ENCODE data around the gene NRXN3.

DNA sequence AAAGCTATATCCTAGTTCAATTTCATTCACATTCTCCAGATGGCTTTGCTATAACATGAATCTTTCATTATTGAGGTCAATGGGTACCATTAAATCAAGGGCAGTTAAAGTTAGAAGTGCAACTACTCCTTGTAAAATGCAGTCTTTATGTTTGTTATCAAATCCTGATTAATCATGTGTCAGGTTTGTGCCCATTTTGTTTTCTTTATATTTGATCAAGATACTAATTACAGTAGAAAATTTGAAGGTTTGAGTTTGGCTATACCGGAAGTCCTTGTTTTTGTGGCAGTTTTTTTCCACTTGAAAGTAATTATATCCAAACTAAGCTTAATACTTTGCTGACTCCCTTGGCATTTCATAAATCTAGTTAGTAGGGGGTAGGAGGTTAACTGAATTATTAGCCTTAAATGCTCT is 1528.1 kb downstream of the NRXN3 start:
- TF ChIP-seq POLR2A (IDR thresholded peaks at IDR 0.05; ENCODE audit: low read depth, low read length) (no peak), FOS (IDR thresholded peaks at IDR 0.05; ENCODE audit: low read depth, low read length) (no peak), MAFK (IDR thresholded peaks at IDR 0.05; ENCODE audit: low read depth, low read length) (no peak)
- TF ChIP-seq, protein P1, sequence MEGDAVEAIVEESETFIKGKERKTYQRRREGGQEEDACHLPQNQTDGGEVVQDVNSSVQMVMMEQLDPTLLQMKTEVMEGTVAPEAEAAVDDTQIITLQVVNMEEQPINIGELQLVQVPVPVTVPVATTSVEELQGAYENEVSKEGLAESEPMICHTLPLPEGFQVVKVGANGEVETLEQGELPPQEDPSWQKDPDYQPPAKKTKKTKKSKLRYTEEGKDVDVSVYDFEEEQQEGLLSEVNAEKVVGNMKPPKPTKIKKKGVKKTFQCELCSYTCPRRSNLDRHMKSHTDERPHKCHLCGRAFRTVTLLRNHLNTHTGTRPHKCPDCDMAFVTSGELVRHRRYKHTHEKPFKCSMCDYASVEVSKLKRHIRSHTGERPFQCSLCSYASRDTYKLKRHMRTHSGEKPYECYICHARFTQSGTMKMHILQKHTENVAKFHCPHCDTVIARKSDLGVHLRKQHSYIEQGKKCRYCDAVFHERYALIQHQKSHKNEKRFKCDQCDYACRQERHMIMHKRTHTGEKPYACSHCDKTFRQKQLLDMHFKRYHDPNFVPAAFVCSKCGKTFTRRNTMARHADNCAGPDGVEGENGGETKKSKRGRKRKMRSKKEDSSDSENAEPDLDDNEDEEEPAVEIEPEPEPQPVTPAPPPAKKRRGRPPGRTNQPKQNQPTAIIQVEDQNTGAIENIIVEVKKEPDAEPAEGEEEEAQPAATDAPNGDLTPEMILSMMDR (conservative IDR thresholded peaks at IDR 0.05; ENCODE audit: low read depth, low read length): no peak
- TF ChIP-seq, protein P2, sequence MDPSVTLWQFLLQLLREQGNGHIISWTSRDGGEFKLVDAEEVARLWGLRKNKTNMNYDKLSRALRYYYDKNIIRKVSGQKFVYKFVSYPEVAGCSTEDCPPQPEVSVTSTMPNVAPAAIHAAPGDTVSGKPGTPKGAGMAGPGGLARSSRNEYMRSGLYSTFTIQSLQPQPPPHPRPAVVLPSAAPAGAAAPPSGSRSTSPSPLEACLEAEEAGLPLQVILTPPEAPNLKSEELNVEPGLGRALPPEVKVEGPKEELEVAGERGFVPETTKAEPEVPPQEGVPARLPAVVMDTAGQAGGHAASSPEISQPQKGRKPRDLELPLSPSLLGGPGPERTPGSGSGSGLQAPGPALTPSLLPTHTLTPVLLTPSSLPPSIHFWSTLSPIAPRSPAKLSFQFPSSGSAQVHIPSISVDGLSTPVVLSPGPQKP (IDR thresholded peaks at IDR 0.05; ENCODE audit: borderline replicate concordance, low read depth, low read length): no peak

Data from IMR-90 (cell line).